IMR-90 (cell line): ENCODE measurements around the gene LTBP4. TPM values are rescaled to one million over a fixed set of nuclear protein-coding genes. Genes with fewer than 3 reads are reported as not detected.

ENCODE experiments used
- ATAC-seq: fragments of 200-7000 bp; cut with Tn5 transposase; 2 replicates; pipeline ENCODE4 v1.9.1; 2020; ENCODE audit warnings: low read depth, mild to moderate bottlenecking, moderate library complexity
- BruUV-seq: library from RNA; stranded (reverse); fragments of 400-500 nt; replicated peaks from 2 replicates; lab custom pipeline; 2021; lab: Mats Ljungman, UMichigan
- CTCF ChIA-PET: fragments of 300-600 bp; formaldehyde crosslinking; extraction: SDS; loops from one replicate; lab custom pipeline; 2021; ENCODE audit warnings: antibody characterized with exemption; lab: Yijun Ruan, JAX
- POLR2A ChIA-PET: fragments of 300-600 bp; sonication (Branson Sonifier 250); formaldehyde crosslinking; loops from one replicate; lab custom pipeline; 2022; ENCODE audit warnings: antibody characterized with exemption; ENCODE audit not compliant: unreplicated experiment; lab: Charles Lee
- DNase-seq: peaks from one replicate; pipeline ENCODE4 v3.0.0; 2013
- H2AFZ ChIP-seq: replicated peaks from 2 replicates; pipeline ENCODE3; 2013; ENCODE audit warnings: low read length, mild to moderate bottlenecking; ENCODE audit not compliant: poor library complexity
- H2AK5ac ChIP-seq: 2 replicates; pipeline ENCODE4 v1.6.1; 2013; ENCODE audit warnings: low read depth, low read length, inconsistent platforms
- H2AK9ac ChIP-seq: replicated peaks from 2 replicates; pipeline ENCODE3; 2013; ENCODE audit warnings: mild to moderate bottlenecking, low read depth, low read length, moderate library complexity; ENCODE audit not compliant: poor library complexity
- H2BK120ac ChIP-seq: 2 replicates; pipeline ENCODE4 v1.6.1; 2013; ENCODE audit warnings: low read depth, low read length, inconsistent platforms
- H2BK15ac ChIP-seq: 3 replicates; pipeline ENCODE4 v1.6.1; 2013; ENCODE audit warnings: low read depth, low read length, inconsistent platforms
- H2BK20ac ChIP-seq: 2 replicates; pipeline ENCODE4 v1.6.1; 2013; ENCODE audit warnings: low read depth, mild to moderate bottlenecking, inconsistent platforms, low read length, moderate library complexity
- H2BK5ac ChIP-seq: 2 replicates; pipeline ENCODE4 v1.6.1; 2013; ENCODE audit warnings: mild to moderate bottlenecking, low read depth, low read length, inconsistent platforms; ENCODE audit not compliant: poor library complexity, severe bottlenecking
- H3K14ac ChIP-seq: replicated peaks from 2 replicates; pipeline ENCODE4 v1.6.1; 2013; ENCODE audit warnings: low read depth, low read length, inconsistent platforms
- H3K18ac ChIP-seq: 2 replicates; pipeline ENCODE4 v1.6.1; 2013; ENCODE audit warnings: low read depth, low read length, control low read depth
- H3K23ac ChIP-seq: 2 replicates; pipeline ENCODE4 v1.6.1; 2013; ENCODE audit warnings: low read depth, low read length, inconsistent platforms
- H3K27ac ChIP-seq: 2 replicates; pipeline ENCODE4 v1.5.1; 2013; ENCODE audit warnings: mild to moderate bottlenecking, control low read depth, low read length; ENCODE audit not compliant: insufficient read depth
- H3K27me3 ChIP-seq: 2 replicates; pipeline ENCODE4 v1.6.1; 2013; ENCODE audit warnings: low read length; ENCODE audit not compliant: control insufficient read depth, insufficient read depth
- H3K36me3 ChIP-seq: 2 replicates; pipeline ENCODE4 v1.6.1; 2013; ENCODE audit warnings: low read length, mixed read lengths; ENCODE audit not compliant: control insufficient read depth, insufficient read depth
- H3K4ac ChIP-seq: 2 replicates; pipeline ENCODE4 v1.6.1; 2013; ENCODE audit warnings: low read depth, low read length, inconsistent platforms
- H3K4me1 ChIP-seq: 2 replicates; pipeline ENCODE4 v1.6.1; 2013; ENCODE audit warnings: low read length, mixed read lengths; ENCODE audit not compliant: control insufficient read depth, insufficient read depth
- H3K4me2 ChIP-seq: 2 replicates; pipeline ENCODE4 v1.6.1; 2013; ENCODE audit warnings: low read depth, mild to moderate bottlenecking, control low read depth, low read length, moderate library complexity
- H3K4me3 ChIP-seq: 2 replicates; pipeline ENCODE4 v1.5.1; 2013; ENCODE audit warnings: low read depth, mild to moderate bottlenecking, control low read depth, low read length, moderate library complexity; ENCODE audit not compliant: insufficient read depth
- H3K56ac ChIP-seq: 2 replicates; pipeline ENCODE4 v1.6.1; 2013; ENCODE audit warnings: low read length, inconsistent platforms; ENCODE audit not compliant: insufficient read depth; ENCODE audit errors: extremely low read depth
- H3K79me1 ChIP-seq, 2 experiments: 2 replicates each; pipeline ENCODE4 v1.6.1; 2013; ENCODE audit warnings: low read length in 2 of 2, inconsistent platforms in 1 of 2, low read depth in 1 of 2
- H3K9ac ChIP-seq: 2 replicates; pipeline ENCODE4 v1.6.1; 2013; ENCODE audit warnings: low read depth, low read length, control low read depth
- H3K9me1 ChIP-seq: 2 replicates; pipeline ENCODE4 v1.6.1; 2013; ENCODE audit warnings: low read length, inconsistent platforms; ENCODE audit not compliant: insufficient read depth
- H3K9me3 ChIP-seq: 2 replicates; pipeline ENCODE4 v1.6.1; 2013; ENCODE audit warnings: low read length; ENCODE audit not compliant: control insufficient read depth, insufficient read depth
- H4K20me1 ChIP-seq: 2 replicates; pipeline ENCODE4 v1.6.1; 2013; ENCODE audit warnings: low read length, inconsistent platforms; ENCODE audit not compliant: insufficient read depth
- H4K5ac ChIP-seq: 2 replicates; pipeline ENCODE4 v1.6.1; 2013; ENCODE audit warnings: mild to moderate bottlenecking, low read depth, low read length, control low read depth
- H4K8ac ChIP-seq, 2 experiments: 2 replicates each; pipeline ENCODE4 v1.6.1; 2013; ENCODE audit warnings: low read depth in 2 of 2, low read length in 2 of 2, control low read depth in 1 of 2, inconsistent platforms in 1 of 2
- H4K91ac ChIP-seq: 2 replicates; pipeline ENCODE4 v1.6.1; 2013; ENCODE audit warnings: low read depth, low read length, inconsistent platforms; ENCODE audit not compliant: insufficient read depth
- CEBPB ChIP-seq: IDR thresholded peaks from 2 replicates; pipeline ENCODE4 v1.6.1; 2012; ENCODE audit warnings: low read depth, low read length, improper control_type of control experiment
- CHD1 ChIP-seq: IDR thresholded peaks from 2 replicates; pipeline ENCODE4 v1.6.1; 2012; ENCODE audit warnings: low read depth, low read length, improper control_type of control experiment
- CTCF ChIP-seq: conservative IDR thresholded peaks from 2 replicates; pipeline ENCODE4 v1.5.1; 2012; ENCODE audit warnings: mild to moderate bottlenecking, low read depth, low read length, improper control_type of control experiment
- ELK1 ChIP-seq: fragments of 150-350 bp; IDR thresholded peaks from 2 replicates; pipeline ENCODE4 v1.6.1; 2016; ENCODE audit warnings: low read depth, mild to moderate bottlenecking, low read length, moderate library complexity, borderline replicate concordance
- FOS ChIP-seq: fragments of 150-350 bp; IDR thresholded peaks from 2 replicates; pipeline ENCODE4 v1.6.1; 2016; ENCODE audit warnings: low read depth, low read length
- MAFK ChIP-seq: IDR thresholded peaks from 2 replicates; pipeline ENCODE4 v1.6.1; 2012; ENCODE audit warnings: low read depth, low read length, improper control_type of control experiment
- RCOR1 ChIP-seq: IDR thresholded peaks from 2 replicates; pipeline ENCODE4 v1.6.1; 2012; ENCODE audit warnings: mild to moderate bottlenecking, low read length, improper control_type of control experiment; ENCODE audit not compliant: insufficient replicate concordance
- RFX5 ChIP-seq: IDR thresholded peaks from 2 replicates; pipeline ENCODE4 v1.8.0; 2012; ENCODE audit warnings: low read depth, mild to moderate bottlenecking, low read length, moderate library complexity
- SMC3 ChIP-seq: fragments of 150-350 bp; IDR thresholded peaks from 2 replicates; pipeline ENCODE4 v1.6.1; 2016; ENCODE audit warnings: low read depth, mild to moderate bottlenecking, antibody characterized with exemption, low read length, moderate library complexity
- WGBS, 2 experiments: methylation state at CpG; one replicate each; pipeline versions ENCODE4 v1.1.5 to v1.1.7; 2013; ENCODE audit warnings: missing lambda C conversion rate in 2 of 2; ENCODE audit not compliant: insufficient read length in 1 of 2; ENCODE audit errors: extremely low coverage in 2 of 2; 5-methylcytosine and 5-hydroxymethylcytosine counted together
- dilution Hi-C: fragments of 300-500 bp; cut with HindIII; formaldehyde crosslinking; loops from one replicate; pipeline ENCODE4 v1.14.3; 2018; ENCODE audit warnings: low sequenced_read_pairs; ENCODE audit not compliant: unreplicated experiment
- in situ Hi-C: fragments of 300-500 bp; cut with MboI; formaldehyde crosslinking; loops from 3 replicates; pipeline ENCODE4 v1.14.3; 2019; ENCODE audit warnings: low sequenced_read_pairs, inconsistent platforms, mixed read lengths
- intact Hi-C: fragments of 100-400 bp; cut with micrococcal nuclease; formaldehyde crosslinking; loops from 2 replicates; pipeline ENCODE4 v1.10.0; 2022
- polyA plus RNA-seq, 3 experiments: library from polyadenylated mRNA; depleted of rRNA; stranded (reverse); fragments of >200 nt; gene quantifications; 2 replicates each; pipeline ENCODE4 v1.2.3, GENCODE V29; 2012; ENCODE audit warnings: low replicate concordance in 1 of 3
- total RNA-seq: library from RNA; depleted of rRNA; stranded (reverse); fragments of >200 nt; gene quantifications from 2 replicates; pipeline ENCODE4 v1.2.3, GENCODE V29; 2012
- TF ChIP-seq, protein P1 (sequence below): fragments of 150-350 bp; IDR thresholded peaks from 2 replicates; pipeline ENCODE4 v1.6.1; 2017; ENCODE audit warnings: mild to moderate bottlenecking, antibody characterized with exemption, low read length, low read depth

Gene LTBP4
- total and polyA plus RNA-seq, 2 of the 4 experiments (the other 2 are of a cell fraction): 14.7 to 70.3 TPM

DNA sequence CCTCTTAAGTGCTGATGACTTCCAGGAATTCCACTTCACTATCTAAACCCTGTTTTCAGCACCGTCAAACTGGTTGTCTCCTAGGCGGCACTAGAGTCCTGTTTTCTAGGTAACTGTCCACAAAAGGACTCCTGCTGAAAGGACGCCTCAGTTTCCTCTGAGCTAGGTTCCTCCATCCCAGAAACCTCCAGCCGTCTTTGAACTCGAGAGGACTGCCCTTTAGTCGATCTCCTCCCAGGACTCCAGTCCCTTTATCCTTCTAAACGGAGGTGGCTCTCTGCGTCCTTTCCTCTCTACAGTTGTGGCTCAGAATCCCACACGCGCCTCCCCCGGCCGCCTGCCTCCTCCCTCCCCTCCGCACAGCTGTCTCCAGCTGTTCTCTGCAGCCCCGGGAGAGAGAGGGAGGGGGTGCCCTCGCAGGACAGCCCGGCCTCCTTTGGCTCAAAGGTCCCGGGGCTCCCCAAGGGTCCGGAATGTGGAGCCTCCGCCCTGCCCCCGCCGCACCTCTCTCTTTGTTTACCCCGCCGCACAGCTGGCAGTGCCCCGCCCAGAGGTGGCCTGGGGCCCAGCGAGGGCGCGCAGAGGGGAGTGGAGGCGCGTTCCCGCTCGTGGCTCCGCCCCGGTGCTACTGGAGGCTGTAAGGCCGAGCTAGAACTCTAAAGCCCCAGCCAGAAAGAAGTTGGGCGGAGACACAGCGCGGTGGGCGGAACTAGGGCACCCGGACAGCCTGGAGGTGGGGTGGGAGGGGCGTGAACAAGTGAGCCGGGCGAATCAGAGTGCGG lies 2.4 kb downstream of the LTBP4 start (continued):
- TF ChIP-seq RCOR1 (no peak), MAFK (no peak), CHD1 (no peak)

GRCh38 chr19:40604171-40604646 lies 3.0 kb downstream of the LTBP4 start:
- H3K23ac ChIP-seq: no peak overlapping the region
- ATAC-seq (no peak), DNase-seq (no peak)
- H4K5ac ChIP-seq: no peak overlapping the region
- H3K9me3 ChIP-seq: no peaks in the 10 kb centered on the region
- ChIA-PET POLR2A (interaction anchor here (1.7 to 2.2 kb wide), 2 partner anchors 11 to 42 kb away, joined by 7 to 11 read pairs; no protein-coding TSS in a partner anchor), CTCF (interaction anchor here (0.6 to 2.7 kb wide), 5 partner anchors 10 to 259 kb away, joined by 3 to 34 read pairs (median 4); no protein-coding TSS in a partner anchor)
- H3K27ac ChIP-seq: peak overlapping the region; percentile 96
- H3K4me1 ChIP-seq: peaks cover 20% of the 10 kb centered on the region
- H3K27me3 ChIP-seq: no peaks in the 10 kb centered on the region
- peaks cover 13% of the 10 kb centered on the region; the same call in 1 of the 2 replicates for H3K36me3 ChIP-seq
- in situ Hi-C loops (loop anchor here (10.0 kb wide), 1 partner anchor 299 kb away; no protein-coding TSS in a partner anchor), intact Hi-C loops (loop anchor here (1.0 kb wide), 1 partner anchor 10 kb away; no protein-coding TSS in a partner anchor), dilution Hi-C loops (no loop called here)
- H3K14ac ChIP-seq: no peak overlapping the region
- H2BK120ac ChIP-seq: no peak overlapping the region
- H3K56ac ChIP-seq: no peak overlapping the region
- H2AK9ac ChIP-seq: peak overlapping the region; percentile 17
- H3K9me1 ChIP-seq: peaks cover 16% of the 10 kb centered on the region
- H2BK20ac ChIP-seq: no peak overlapping the region; the same call in 1 of the 2 replicates
- H3K9ac ChIP-seq: no peak overlapping the region
- peak overlapping the region; percentile 90 for H2AFZ ChIP-seq
- H2BK5ac ChIP-seq: no peak overlapping the region
- peaks cover 0 to 22% of the 10 kb centered on the region in 2 experiments; a peak in 3 of 4 replicates for H3K79me1 ChIP-seq
- no TSS peak for BruUV-seq
- peaks cover 2% of the 10 kb centered on the region; the same call in 1 of the 2 replicates for H4K20me1 ChIP-seq
- no peak overlapping the region for H4K91ac ChIP-seq
- H3K4me3 ChIP-seq: peak overlapping the region; percentile 22
- peak overlapping the region; percentile 67 for H2AK5ac ChIP-seq
- H3K18ac ChIP-seq: no peak overlapping the region; the same call in 1 of the 2 replicates
- WGBS, 2 experiments: 16% methylated on average over 16 of the region's 18 CpGs; no CpG with 5 or more reads in 1 of the 2 experiments
- no peak overlapping the region; the same call in 2 of the 3 replicates for H2BK15ac ChIP-seq
- peak overlapping the region; percentile 71 for H3K4me2 ChIP-seq
- peak overlapping the region; percentile 52 for H3K4ac ChIP-seq
- H4K8ac ChIP-seq: peak overlapping the region in 1 of 2 experiments; percentile 3; a peak in 1 of 4 replicates
- no peak for TF ChIP-seq ELK1
- no peak for TF ChIP-seq SMC3
- TF ChIP-seq FOS: no peak
- TF ChIP-seq CTCF: no peak
- TF ChIP-seq CEBPB: no peak
- TF ChIP-seq, protein P1, sequence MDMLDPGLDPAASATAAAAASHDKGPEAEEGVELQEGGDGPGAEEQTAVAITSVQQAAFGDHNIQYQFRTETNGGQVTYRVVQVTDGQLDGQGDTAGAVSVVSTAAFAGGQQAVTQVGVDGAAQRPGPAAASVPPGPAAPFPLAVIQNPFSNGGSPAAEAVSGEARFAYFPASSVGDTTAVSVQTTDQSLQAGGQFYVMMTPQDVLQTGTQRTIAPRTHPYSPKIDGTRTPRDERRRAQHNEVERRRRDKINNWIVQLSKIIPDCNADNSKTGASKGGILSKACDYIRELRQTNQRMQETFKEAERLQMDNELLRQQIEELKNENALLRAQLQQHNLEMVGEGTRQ: no peak
- no peak for TF ChIP-seq RCOR1
- TF ChIP-seq RFX5: no peak
- TF ChIP-seq MAFK: no peak
